ENCODE data around the gene HADHA.

HADHA gene

DNA sequence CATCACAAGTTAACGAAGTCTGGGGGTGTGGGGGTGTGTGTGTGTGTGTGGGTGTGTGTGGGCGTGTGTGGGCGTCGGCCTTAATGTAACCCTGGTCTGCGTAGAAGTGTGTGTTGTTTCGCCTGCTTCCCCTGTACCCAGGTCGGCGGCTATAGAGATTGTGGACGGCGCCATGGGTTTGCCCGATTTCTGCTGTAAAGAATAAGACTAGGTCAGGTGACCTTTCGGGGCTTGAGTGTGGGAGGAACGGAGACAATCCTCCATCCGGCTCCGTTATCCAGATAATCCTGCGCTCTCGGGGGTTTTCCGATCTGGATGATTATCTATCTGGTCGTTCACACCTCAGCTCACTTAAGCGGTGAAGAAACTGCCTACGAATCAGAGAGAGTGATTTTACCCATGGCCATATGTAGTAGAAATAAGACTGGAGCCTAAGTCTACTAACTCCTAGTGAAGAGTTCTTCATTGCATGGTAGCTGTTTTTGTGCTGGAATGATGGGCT, 850 bp upstream of the HADHA start:
- DNase-seq (ENCODE audit: low read depth in 2 of 2) = peak; percentile 26 to 28

- no peak for DNase-seq (ENCODE audit: low read depth in 2 of 2)
Measured at GRCh38 chr2:26243470-26244308, 743 bp downstream of the HADHA start.

DNA sequence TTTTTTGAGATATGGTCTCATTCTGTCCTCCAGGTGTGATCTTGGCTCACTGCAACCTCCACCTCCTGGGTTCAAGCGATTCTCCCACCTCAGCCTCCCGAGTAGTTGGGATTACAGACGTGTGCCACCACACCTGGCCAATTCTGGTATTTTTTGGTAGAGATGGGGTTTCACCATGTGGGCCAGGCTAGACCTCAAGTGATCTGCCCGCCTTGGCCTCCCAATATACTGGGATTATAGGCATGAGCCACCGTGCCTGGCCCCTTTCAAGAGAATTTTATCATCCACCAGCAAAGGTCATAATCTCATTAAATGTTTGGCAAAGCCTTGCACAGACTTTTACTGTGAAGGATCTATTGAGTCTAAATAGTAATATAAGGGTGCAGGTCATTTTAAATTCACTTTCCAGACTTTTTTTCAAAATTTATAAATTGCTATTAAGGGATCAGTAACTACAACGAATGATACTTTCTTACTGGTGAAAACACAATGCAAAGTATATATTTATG, 2.5 kb downstream of the HADHA start:
- DNase-seq (ENCODE audit: low read depth in 2 of 2) = no peak

DNA sequence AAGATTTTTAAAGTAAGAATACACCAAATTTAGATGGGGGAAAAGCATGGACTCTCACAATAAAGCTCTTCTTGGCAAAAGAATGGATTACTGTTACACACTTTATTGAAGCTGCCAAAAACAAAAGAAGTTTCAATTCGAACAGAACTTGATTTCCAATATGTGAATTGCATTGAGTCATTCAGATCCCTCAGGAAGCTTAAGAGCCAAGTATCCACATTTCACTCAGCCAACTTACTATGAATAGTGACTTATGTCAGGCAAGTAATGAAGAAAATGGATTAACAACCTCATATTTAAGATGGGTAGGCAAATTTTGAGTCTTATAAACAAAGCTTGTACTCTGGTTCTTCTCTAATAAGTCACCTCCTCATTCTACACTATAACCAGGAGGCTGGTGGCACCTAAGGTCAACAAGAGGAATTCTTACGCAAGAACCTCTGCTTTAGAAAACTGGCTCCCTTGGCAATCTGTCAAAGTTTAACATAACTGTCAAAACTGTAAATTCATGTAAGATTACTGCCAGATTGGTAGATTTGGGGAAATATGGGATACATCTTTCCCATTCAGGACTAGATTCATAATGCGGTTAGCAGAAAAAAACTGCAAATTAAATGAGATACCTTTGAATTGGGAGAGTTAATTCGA, 6.0 kb downstream of the HADHA start:
- DNase-seq (ENCODE audit: low read depth in 2 of 2) = no peak

DNA sequence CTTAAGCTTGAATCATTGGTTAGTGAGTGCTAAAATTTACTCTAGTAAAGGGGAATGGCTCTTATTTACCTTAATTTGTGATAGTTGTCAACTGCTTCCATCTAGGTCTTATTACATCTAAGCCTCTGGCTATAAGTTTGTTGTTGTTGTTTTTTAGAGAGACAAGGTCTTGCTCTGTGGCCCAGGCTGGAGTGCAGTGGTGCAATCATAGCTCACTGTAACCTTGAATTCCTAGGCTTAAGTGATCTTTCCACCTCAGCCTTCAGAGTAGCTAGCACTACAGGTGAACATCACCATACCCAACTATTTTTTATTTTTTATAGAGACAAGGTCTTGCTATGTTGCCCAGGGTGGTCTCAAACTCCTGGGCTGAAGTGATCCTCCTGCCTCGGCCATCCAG, 6.6 kb downstream of the HADHA start:
- DNase-seq (ENCODE audit: low read depth in 2 of 2) = no peak

DNA sequence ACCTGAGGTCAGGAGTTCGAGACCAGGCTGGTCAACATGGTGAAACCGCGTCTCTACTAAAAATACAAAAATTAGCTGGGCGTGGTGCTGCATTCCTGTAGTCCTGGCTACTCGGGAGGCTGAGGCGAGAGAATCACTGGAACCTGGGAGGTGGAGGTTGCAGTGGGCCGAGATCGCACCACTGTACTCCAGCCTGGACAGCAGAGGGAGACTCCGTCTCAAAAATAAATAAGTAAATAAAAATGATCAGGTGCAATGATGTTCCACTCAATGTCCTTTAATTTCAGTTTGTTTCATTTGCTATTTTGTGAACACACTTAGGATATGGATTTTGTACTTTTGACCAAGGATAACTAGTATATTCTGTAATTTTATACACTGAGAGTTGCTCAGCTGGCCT, 9.3 kb downstream of the HADHA start:
- no peak for DNase-seq (ENCODE audit: low read depth in 2 of 2)

DNA sequence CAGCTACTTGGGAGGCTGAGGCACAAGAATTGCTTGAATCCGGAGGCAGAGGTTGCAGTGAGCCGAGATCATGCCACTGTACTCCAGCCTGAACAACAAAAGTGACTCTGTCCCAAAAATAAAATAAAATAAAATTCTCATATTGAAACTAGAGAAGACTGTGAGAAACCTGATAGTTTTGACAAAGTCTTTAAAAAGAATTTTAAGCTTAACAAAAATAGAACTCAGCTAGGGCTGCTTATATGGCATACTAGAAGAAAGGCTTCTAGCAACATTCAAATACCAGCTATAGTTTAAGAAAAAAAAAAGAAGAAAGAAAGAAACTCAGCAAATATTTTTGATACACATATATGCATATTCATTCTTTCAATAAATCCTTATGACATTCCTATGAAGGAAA, 13.6 kb downstream of the HADHA start:
- no peak for DNase-seq (ENCODE audit: low read depth in 2 of 2)

- no peak for DNase-seq (ENCODE audit: low read depth in 2 of 2)
Measured at GRCh38 chr2:26229595-26229994, 14.8 kb downstream of the HADHA start.

DNA sequence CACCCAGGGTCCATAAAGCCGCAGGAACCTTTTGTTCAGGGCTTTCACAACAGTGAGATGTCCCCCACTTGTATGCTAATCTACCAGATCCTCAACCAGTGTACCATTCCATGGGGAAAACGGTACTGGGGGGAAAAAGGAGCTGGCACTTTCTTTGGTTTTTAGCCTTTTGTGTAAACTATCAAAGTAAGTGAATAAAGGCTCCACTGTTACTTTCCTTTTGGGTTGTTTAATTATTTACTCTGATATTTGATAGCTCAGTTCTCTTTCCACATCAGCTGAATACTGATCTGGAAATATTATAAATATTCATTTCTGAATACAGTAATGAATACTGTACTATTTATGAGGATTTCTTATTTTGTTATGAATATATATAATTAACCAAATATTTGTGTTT, 20.3 kb downstream of the HADHA start:
- DNase-seq (ENCODE audit: low read depth in 2 of 2) = no peak

- no peak for DNase-seq (ENCODE audit: low read depth in 2 of 2)
Measured at GRCh38 chr2:26223018-26223417, 21.4 kb downstream of the HADHA start.

GRCh38 chr2:26217720-26218119, 26.7 kb downstream of the HADHA start:
- DNase-seq (ENCODE audit: low read depth in 2 of 2) = no peak

DNA sequence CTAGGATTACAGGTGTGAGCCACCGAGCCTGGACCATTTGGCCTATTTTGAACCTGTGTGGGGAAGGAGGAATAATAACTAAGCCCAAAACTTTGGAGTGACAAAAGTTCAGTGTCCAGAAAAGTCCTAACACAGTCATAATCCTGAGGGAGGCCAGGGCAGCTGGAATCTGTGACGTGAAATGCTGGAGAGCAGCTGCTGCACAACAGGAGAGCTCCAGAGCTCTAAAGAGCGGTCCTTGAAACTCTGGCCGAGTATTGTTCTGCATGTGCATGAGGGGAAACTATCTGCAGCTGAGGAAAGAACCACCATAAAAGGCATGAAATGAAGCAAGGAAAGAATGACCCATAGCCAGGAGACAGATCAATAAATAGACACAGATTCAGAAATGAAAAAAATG, 27.8 kb downstream of the HADHA start:
- no peak for DNase-seq (ENCODE audit: low read depth in 2 of 2)

DNA sequence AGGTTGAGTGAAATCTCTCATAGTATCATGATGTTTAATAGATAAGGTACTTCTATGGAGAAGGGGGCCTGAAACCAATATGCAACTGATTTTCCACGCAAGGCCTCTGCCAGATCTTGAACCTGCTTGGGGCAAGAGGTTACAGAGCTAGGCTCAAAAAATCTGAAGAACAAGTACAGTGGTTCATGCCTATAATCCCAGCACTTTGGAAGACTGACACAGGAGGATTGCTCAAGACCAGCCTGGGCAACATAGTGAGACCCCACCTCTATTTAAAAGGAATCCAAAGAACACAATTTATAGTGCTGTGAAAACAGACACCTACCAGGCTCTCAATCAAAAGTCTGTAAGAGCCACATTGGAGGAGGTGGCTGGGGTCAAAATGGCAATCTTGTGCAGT, 28.6 kb downstream of the HADHA start:
- DNase-seq (ENCODE audit: low read depth in 2 of 2) = no peak

GRCh38 chr2:26214759-26215158, 29.7 kb downstream of the HADHA start:
- DNase-seq (ENCODE audit: low read depth in 2 of 2) = no peak

DNA sequence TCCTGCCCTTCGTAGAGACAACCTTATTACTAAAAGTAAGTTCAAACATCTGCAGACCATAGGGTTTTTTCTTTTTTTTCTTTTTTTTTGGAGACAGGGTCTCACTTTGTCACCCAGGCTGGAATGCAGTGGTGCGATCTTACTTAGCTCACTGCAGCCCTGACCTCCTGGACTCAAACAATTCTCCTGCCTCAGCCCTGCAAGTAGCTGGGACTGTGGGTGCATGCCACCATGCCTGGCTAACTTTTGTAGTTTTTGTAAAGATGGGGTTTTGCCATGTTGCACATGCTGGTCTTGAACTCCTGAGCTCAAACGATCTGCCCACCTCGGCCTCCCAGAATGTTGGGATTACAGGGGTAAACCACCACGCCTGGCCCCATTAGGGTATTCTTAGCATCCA, 32.4 kb downstream of the HADHA start:
- no peak for DNase-seq (ENCODE audit: low read depth in 2 of 2)

GRCh38 chr2:26203906-26204305, 40.5 kb downstream of the HADHA start:
- DNase-seq (ENCODE audit: low read depth in 2 of 2) = no peak

- no peak for DNase-seq (ENCODE audit: low read depth in 2 of 2)
Measured at GRCh38 chr2:26202981-26203490, 41.4 kb downstream of the HADHA start.

DNA sequence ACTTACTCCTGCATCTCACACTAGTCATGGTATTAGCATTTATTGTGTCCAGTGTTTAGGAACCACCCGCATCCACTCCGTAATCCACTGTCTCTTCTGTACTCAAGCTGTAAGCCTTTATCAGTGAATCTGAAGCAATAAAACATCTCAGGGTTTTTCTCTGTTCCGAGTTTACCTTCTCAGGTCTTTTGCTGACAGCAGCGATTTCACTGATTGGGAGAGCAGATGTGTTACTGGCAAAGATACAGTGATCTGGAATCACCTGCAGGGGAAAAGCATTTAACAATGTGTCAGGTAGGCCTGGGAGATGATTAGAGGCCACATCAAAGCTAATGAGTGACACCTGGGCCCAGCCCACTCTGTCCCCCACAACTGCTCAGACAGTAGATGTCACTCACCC, 46.9 kb downstream of the HADHA start:
- no peak for DNase-seq (ENCODE audit: low read depth in 2 of 2)

DNA sequence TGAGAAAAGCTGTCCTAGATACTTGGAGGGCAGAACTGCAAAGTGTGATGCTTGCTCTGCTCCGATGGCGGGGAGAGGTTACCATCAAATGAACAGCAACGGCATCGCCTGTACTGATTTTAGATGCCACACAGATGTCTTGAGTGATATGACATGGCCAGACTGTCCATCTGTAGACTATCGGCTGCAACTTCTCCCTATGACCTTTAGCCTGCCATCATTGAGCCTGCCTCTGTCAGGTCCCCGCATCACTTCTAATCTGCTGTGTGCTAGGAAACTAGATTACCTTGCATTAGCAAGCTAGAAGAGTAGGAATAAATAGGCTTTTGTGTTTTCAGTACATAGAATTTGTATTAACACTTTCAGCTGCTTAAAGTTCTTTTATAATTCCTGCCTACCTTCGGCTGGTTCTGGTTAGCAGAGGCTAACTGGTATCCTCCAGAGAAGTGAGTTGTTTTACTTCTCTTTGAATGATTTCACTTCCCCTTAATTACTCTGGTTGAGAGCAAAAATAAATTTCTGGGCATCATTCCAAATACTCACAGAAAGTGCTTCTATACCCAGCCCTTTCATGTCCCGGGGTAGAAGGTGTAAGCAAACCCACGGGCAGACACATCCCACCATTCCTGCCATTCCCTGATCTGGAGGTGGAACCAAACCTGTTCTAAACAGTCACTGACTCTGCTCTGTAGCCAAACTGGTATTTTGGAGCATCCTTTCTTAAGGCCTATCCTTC, 47.6 kb downstream of the HADHA start:
- DNase-seq (ENCODE audit: low read depth in 2 of 2) = no peak

DNA sequence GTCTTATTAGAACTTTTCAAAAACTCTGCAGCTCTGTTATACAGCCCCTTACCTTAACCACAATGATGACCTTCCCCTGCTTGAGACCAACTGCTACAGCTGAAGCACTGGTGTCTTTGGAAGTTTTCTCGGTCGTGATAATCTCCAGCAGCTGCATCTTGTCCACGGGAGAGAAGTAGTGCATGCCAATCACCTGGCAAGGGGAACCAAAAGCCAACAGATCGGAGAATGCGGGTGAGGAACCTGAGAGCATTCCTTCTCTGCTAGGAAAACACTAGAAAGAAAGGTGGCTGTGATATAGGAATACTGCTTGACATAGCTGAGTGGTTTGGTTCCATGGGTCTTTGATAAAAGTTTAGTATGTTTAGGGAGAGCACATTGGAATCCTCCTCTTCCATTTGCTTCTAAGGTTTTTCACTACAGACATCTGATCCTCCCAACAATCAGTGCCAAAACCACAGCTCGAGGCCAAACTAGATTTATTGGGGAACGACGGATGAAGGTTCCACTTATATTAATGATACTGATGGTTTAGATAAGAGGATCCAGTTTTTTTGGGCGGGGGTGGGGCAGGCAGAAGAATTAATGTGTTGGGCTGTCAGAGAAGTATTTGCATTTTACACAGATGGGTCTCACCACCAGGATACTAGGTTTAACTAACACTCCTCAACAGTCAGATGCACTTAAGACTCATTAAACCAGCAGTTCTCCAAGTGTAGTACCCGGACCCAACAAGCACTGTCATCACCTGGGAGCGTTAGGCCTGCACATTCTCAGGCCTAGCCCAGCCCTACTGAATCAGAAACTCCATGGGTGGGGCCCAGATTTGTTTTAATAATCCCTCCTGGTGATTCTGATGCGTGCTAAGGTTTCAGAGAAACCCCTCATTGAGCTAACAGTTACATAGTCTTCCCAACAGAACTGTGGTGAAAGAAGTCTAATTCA, 49.1 kb downstream of the HADHA start:
- DNase-seq (ENCODE audit: low read depth in 2 of 2) = no peak
